Measurements from ENCODE around the gene PALLD.

DNA sequence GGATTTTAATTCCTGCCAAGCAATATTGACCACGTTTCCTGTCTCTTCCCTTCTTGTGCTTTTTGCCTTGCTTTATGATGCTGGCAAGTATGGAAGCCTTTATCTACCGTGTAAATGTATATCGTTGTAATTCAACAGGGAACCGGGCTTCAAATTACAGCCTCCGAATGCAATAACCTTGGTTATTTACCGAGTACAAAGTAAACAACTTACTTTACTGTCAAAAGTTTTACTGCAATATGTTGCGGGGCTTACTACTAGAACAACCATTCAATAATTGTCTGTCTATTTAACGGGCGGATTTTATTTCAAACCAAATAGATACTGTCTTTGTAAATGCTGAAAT is 73.1 kb downstream of the PALLD start:
- TF ChIP-seq, protein P1, sequence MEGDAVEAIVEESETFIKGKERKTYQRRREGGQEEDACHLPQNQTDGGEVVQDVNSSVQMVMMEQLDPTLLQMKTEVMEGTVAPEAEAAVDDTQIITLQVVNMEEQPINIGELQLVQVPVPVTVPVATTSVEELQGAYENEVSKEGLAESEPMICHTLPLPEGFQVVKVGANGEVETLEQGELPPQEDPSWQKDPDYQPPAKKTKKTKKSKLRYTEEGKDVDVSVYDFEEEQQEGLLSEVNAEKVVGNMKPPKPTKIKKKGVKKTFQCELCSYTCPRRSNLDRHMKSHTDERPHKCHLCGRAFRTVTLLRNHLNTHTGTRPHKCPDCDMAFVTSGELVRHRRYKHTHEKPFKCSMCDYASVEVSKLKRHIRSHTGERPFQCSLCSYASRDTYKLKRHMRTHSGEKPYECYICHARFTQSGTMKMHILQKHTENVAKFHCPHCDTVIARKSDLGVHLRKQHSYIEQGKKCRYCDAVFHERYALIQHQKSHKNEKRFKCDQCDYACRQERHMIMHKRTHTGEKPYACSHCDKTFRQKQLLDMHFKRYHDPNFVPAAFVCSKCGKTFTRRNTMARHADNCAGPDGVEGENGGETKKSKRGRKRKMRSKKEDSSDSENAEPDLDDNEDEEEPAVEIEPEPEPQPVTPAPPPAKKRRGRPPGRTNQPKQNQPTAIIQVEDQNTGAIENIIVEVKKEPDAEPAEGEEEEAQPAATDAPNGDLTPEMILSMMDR (IDR thresholded peaks at IDR 0.05), result no peak
- TF ChIP-seq POLR2A (IDR thresholded peaks at IDR 0.05), result no peak

All from testis (tissue), 2 donors.